ENCODE results near the gene NOX3.

GRCh38 chr6:155378276-155378675 is 77.4 kb downstream of the NOX3 start:
- TF ChIP-seq CTCF (IDR thresholded peaks at IDR 0.05) (no peak), EZH2 (IDR thresholded peaks at IDR 0.05; ENCODE audit: borderline replicate concordance, insufficient read depth, low read depth, low read length, poor library complexity, severe bottlenecking) (no peak)

Measured in B cell (primary cell).